IPS DF 19.7 (cell line): ENCODE measurements around the gene MIOS.

ENCODE experiments used
- DNase-seq: peaks from one replicate; pipeline ENCODE4 v3.0.0-alpha.2; 2013; ENCODE audit warnings: low read depth, low spot score

Gene MIOS

GRCh38 chr7:7583731-7584130 lies 17.0 kb downstream of the MIOS start:
- no peak for DNase-seq

- DNase-seq: no peak
Measured at GRCh38 chr7:7584653-7585052, 18.0 kb downstream of the MIOS start.

GRCh38 chr7:7585241-7585928 lies 18.7 kb downstream of the MIOS start:
- no peak for DNase-seq

GRCh38 chr7:7595451-7595850 lies 28.8 kb downstream of the MIOS start:
- no peak for DNase-seq

GRCh38 chr7:7596176-7596575 lies 29.5 kb downstream of the MIOS start:
- DNase-seq: no peak

- DNase-seq: no peak
Measured at GRCh38 chr7:7607010-7607409, 40.3 kb downstream of the MIOS start.

GRCh38 chr7:7609330-7609729 lies 42.6 kb downstream of the MIOS start:
- DNase-seq: no peak

GRCh38 chr7:7612519-7612918 lies 45.8 kb downstream of the MIOS start:
- no peak for DNase-seq

GRCh38 chr7:7613210-7613609 lies 46.5 kb downstream of the MIOS start:
- DNase-seq: no peak

GRCh38 chr7:7614018-7614741 lies 47.5 kb downstream of the MIOS start:
- DNase-seq: no peak

- DNase-seq: no peak
Measured at GRCh38 chr7:7617550-7617949, 50.9 kb downstream of the MIOS start.

- no peak for DNase-seq
Measured at GRCh38 chr7:7618410-7618809, 51.7 kb downstream of the MIOS start.

GRCh38 chr7:7620236-7620635 lies 53.6 kb downstream of the MIOS start:
- no peak for DNase-seq

GRCh38 chr7:7620644-7621210 lies 54.0 kb downstream of the MIOS start:
- DNase-seq: no peak

GRCh38 chr7:7628476-7628875 lies 61.8 kb downstream of the MIOS start:
- DNase-seq: no peak

GRCh38 chr7:7630626-7631329 lies 64.1 kb downstream of the MIOS start:
- DNase-seq: no peak

- DNase-seq: no peak
Measured at GRCh38 chr7:7639421-7639820, 72.7 kb downstream of the MIOS start.

- DNase-seq: no peak
Measured at GRCh38 chr7:7639847-7640220, 73.2 kb downstream of the MIOS start.

GRCh38 chr7:7640221-7641128 lies 73.8 kb downstream of the MIOS start, which contains the start of gene UMAD1:
Gene UMAD1, plus strand, starts transcription at chr7:7640752. Its CDS starts 32,620 bp downstream, at chr7:7673372.
- peak; percentile 98 for DNase-seq

GRCh38 chr7:7641129-7641663 lies 74.5 kb downstream of the MIOS start:
- DNase-seq: no peak

GRCh38 chr7:7642081-7642480 lies 75.4 kb downstream of the MIOS start:
- DNase-seq: no peak
